GM12892 (cell line): ENCODE measurements around the gene ZBTB20.

ENCODE experiments used
- POLR2A ChIP-seq: IDR thresholded peaks from 2 replicates; pipeline ENCODE4 v1.6.1; 2011; ENCODE audit warnings: low read depth, low read length, control low read depth
- POLR2AphosphoS5 ChIP-seq: IDR thresholded peaks from 2 replicates; pipeline ENCODE4 v1.6.1; 2011; ENCODE audit warnings: low read depth, low read length, control low read depth
- TAF1 ChIP-seq: IDR thresholded peaks from 2 replicates; pipeline ENCODE4 v1.6.1; 2011; ENCODE audit warnings: low read depth, mild to moderate bottlenecking, control low read depth, low read length, borderline replicate concordance

GRCh38 chr3:114527036-114527644 lies 619.9 kb downstream of the ZBTB20 start:
- no peak for TF ChIP-seq POLR2AphosphoS5
- no peak for TF ChIP-seq POLR2A
- no peak for TF ChIP-seq TAF1
